D721Med (cell line): ENCODE measurements around the gene CTSZ.

Experiments used
- DNase-seq: peaks from one replicate; pipeline ENCODE4 v3.0.0; 2011; ENCODE audit warnings: low spot score; ENCODE audit not compliant: insufficient read length
- FAIRE-seq: peaks from 2 replicates; lab custom pipeline; 2011; peaks lifted over from hg19 to GRCh38; lab: Jason Lieb, UNC
- CTCF ChIP-seq: IDR thresholded peaks from 2 replicates; pipeline ENCODE4 v1.5.1; 2012; ENCODE audit warnings: mild to moderate bottlenecking, control low read depth; ENCODE audit not compliant: insufficient read depth; ENCODE audit errors: missing control alignments

CTSZ gene

GRCh38 chr20:58996226-58996611 lies 10.8 kb downstream of the CTSZ start:
- no peak for TF ChIP-seq CTCF
- DNase-seq (no peak), FAIRE-seq (no peak)

- no peak for DNase-seq
- no peak for FAIRE-seq
- TF ChIP-seq CTCF = no peak
Observed at GRCh38 chr20:58995461-58996225, 11.4 kb downstream of the CTSZ start.

GRCh38 chr20:58994390-58995159 lies 12.5 kb downstream of the CTSZ start:
- no peak for TF ChIP-seq CTCF
- DNase-seq (no peak), FAIRE-seq (no peak)

GRCh38 chr20:58993332-58994248 lies 13.5 kb downstream of the CTSZ start:
- no peak for FAIRE-seq

GRCh38 chr20:58992911-58993310 lies 14.1 kb downstream of the CTSZ start:
- DNase-seq = no peak
- TF ChIP-seq CTCF = no peak
- no peak for FAIRE-seq

More at GRCh38 chr20:58993332-58994248, 13.5 kb downstream of the CTSZ start:
- no peak for DNase-seq
- TF ChIP-seq CTCF = no peak

GRCh38 chr20:58991715-58992114 lies 15.3 kb downstream of the CTSZ start:
- TF ChIP-seq CTCF = no peak
- no peak for FAIRE-seq

More at GRCh38 chr20:58991715-58992114, 15.3 kb downstream of the CTSZ start:
- DNase-seq = no peak
